Fibroblast of lung (primary cell): ENCODE measurements around the gene SUGT1. TPM values are rescaled to one million over a fixed set of nuclear protein-coding genes. Genes with fewer than 3 reads are reported as not detected.
A peak's percentile ranks its signal among the peaks of the same experiment; 100 is the strongest.

ENCODE experiments used
- DNase-seq, 2 donors: peaks; one replicate each; pipeline versions ENCODE4 v3.0.0 to v3.0.0-alpha.2; 2010; ENCODE audit warnings: low read depth in 2 of 2
- H2AFZ ChIP-seq: 2 replicates; pipeline ENCODE4 v1.5.1; 2012; ENCODE audit warnings: low read length, control low read depth, inconsistent platforms
- H3K27ac ChIP-seq: 2 replicates; pipeline ENCODE4 v1.5.1; 2011; ENCODE audit warnings: low read length, control low read depth; ENCODE audit not compliant: insufficient read depth
- H3K27me3 ChIP-seq: 2 replicates; pipeline ENCODE4 v1.5.1; 2011; ENCODE audit warnings: mild to moderate bottlenecking, low read length; ENCODE audit not compliant: control insufficient read depth, insufficient read depth
- H3K36me3 ChIP-seq: 2 replicates; pipeline ENCODE4 v1.5.1; 2011; ENCODE audit warnings: low read length; ENCODE audit not compliant: control insufficient read depth, insufficient read depth
- H3K4me1 ChIP-seq: 2 replicates; pipeline ENCODE4 v1.5.1; 2011; ENCODE audit warnings: low read length; ENCODE audit not compliant: control insufficient read depth, insufficient read depth; ENCODE audit errors: extremely low read depth
- H3K4me2 ChIP-seq: 2 replicates; pipeline ENCODE4 v1.5.1; 2011; ENCODE audit warnings: low read length, control low read depth; ENCODE audit not compliant: insufficient read depth; ENCODE audit errors: extremely low read depth
- H3K4me3 ChIP-seq, 4 experiments: fragments of 200-600 bp in 1 of 4; sonication (generic) in 1 of 4; replicated peaks in 1 of 4; 2 replicates each; pipeline ENCODE4 v1.5.1; 2011 to 2016; ENCODE audit warnings: low read length in 4 of 4, low read depth in 3 of 4, mild to moderate bottlenecking in 3 of 4, control low read depth in 2 of 4, inconsistent platforms in 1 of 4, mixed read lengths in 1 of 4; ENCODE audit not compliant: insufficient read depth in 1 of 4; ENCODE audit errors: control extremely low read depth in 1 of 4
- H3K79me2 ChIP-seq: 2 replicates; pipeline ENCODE4 v1.5.1; 2012; ENCODE audit warnings: mild to moderate bottlenecking, low read length, inconsistent platforms; ENCODE audit not compliant: control insufficient read depth, insufficient read depth
- H3K9ac ChIP-seq: 2 replicates; pipeline ENCODE4 v1.5.1; 2011; ENCODE audit warnings: mild to moderate bottlenecking, low read length, control low read depth; ENCODE audit not compliant: insufficient read depth
- H3K9me3 ChIP-seq: 2 replicates; pipeline ENCODE4 v1.5.1; 2012; ENCODE audit warnings: low read depth, low read length; ENCODE audit not compliant: control insufficient read depth, insufficient read depth
- H4K20me1 ChIP-seq: 2 replicates; pipeline ENCODE4 v1.5.1; 2011; ENCODE audit warnings: low read length; ENCODE audit not compliant: control insufficient read depth, insufficient read depth; ENCODE audit errors: extremely low read depth
- EZH2 ChIP-seq: IDR thresholded peaks from 2 replicates; pipeline ENCODE4 v1.5.1; 2012; ENCODE audit warnings: low read length, control low read depth, mild to moderate bottlenecking; ENCODE audit errors: missing control alignments
- polyA plus RNA-seq, 2 donors: library from polyadenylated mRNA; depleted of rRNA in 1 of 2; stranded (reverse) in 1 of 2; unstranded in 1 of 2; fragments of >200 nt; gene quantifications; 2 replicates each; pipeline ENCODE4 v1.2.1, GENCODE V29; 2011 to 2012; ENCODE audit warnings: missing spikeins in 1 of 2
- total RNA-seq: library from RNA; depleted of rRNA; stranded (reverse); fragments of >200 nt; gene quantifications from 2 replicates; pipeline ENCODE4 v1.2.1, GENCODE V29; 2014
- TF ChIP-seq, protein P1 (sequence below), 2 donors: IDR thresholded peaks in 1 of 2; conservative IDR thresholded peaks in 1 of 2; 1 replicate in 1 of 2; 2 replicates in 1 of 2; pipeline ENCODE4 v1.5.1; 2011 to 2012; ENCODE audit warnings: low read length in 2 of 2, control low read depth in 1 of 2, inconsistent platforms in 1 of 2, low read depth in 1 of 2, mild to moderate bottlenecking in 1 of 2

SUGT1 gene
- total and polyA plus RNA-seq, 2 donors (not counting 1 experiment from before 2014, with no cell fraction given) = 45.2 to 59.4 TPM

DNA sequence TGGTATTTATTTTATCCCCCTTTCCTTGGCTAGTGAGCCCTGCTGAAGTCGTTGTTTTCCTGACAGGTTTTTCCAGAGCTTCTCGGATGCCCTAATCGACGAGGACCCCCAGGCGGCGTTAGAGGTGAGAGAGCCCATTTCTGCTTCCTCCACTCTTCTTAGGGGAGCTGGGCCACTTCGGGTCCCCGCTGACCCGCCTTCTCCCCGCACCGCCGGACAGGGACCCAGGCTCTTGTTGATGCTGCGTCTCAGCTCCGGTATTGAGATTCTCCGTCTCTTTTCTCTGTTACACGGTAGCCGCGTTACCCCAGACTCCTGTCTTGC, 306 bp downstream of the SUGT1 start:
- Histone ChIP-seq H3K4me2 (peak overlapping the region; percentile 88), H3K27ac (peak overlapping the region; percentile 100), H3K4me3 (peak overlapping the region; percentile 93 to 99 (median 94)), H3K27me3 (no peaks in the 10 kb centered on the region), H3K79me2 (peaks cover 76% of the 10 kb centered on the region), H3K4me1 (peaks cover 3% of the 10 kb centered on the region), H2AFZ (peak overlapping the region; percentile 73), H3K9ac (peak overlapping the region; percentile 98), H3K9me3 (no peaks in the 10 kb centered on the region), H4K20me1 (no peaks in the 10 kb centered on the region), H3K36me3 (peaks cover 2% of the 10 kb centered on the region)
- TF ChIP-seq EZH2 = no peak
- TF ChIP-seq, protein P1, sequence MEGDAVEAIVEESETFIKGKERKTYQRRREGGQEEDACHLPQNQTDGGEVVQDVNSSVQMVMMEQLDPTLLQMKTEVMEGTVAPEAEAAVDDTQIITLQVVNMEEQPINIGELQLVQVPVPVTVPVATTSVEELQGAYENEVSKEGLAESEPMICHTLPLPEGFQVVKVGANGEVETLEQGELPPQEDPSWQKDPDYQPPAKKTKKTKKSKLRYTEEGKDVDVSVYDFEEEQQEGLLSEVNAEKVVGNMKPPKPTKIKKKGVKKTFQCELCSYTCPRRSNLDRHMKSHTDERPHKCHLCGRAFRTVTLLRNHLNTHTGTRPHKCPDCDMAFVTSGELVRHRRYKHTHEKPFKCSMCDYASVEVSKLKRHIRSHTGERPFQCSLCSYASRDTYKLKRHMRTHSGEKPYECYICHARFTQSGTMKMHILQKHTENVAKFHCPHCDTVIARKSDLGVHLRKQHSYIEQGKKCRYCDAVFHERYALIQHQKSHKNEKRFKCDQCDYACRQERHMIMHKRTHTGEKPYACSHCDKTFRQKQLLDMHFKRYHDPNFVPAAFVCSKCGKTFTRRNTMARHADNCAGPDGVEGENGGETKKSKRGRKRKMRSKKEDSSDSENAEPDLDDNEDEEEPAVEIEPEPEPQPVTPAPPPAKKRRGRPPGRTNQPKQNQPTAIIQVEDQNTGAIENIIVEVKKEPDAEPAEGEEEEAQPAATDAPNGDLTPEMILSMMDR (conservative IDR thresholded peaks at IDR 0.05 in 1 of 2, IDR thresholded peaks at IDR 0.05 in 1 of 2; ENCODE audit: low read depth in 1 of 2, low read length in 2 of 2) = no peak
- no peak for DNase-seq

DNA sequence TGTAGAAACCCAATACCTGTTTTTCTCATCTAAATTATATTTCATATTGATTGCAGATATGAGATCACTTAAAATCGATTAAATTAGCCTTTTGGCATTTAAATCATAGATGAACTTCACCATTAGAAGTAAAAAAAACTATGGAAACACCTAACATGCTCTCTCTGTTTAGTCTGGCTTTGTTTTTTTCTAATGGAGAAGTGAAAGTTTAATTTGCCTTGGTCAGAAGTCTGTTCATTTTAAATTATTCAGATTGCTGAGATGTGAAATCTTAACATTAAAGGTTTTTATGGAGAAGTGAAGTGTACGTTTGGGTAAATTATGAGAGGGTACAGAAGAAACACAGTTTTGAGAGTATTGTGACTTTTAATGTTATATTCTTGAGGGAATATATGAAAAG, 6.7 kb downstream of the SUGT1 start:
- no peak overlapping the region for H2AFZ ChIP-seq
- no peak for DNase-seq
- peaks cover 35% of the 10 kb centered on the region for H3K79me2 ChIP-seq
- TF ChIP-seq, protein P1 (conservative IDR thresholded peaks at IDR 0.05 in 1 of 2, IDR thresholded peaks at IDR 0.05 in 1 of 2; ENCODE audit: low read depth in 1 of 2, low read length in 2 of 2) = no peak
- no peak for TF ChIP-seq EZH2
- H3K27ac ChIP-seq = no peak overlapping the region
- no peaks in the 10 kb centered on the region for H3K27me3 ChIP-seq
- H3K9ac ChIP-seq = no peak overlapping the region
- no peak overlapping the region for H3K4me2 ChIP-seq
- H3K4me1 ChIP-seq = no peaks in the 10 kb centered on the region
- no peak overlapping the region for H3K4me3 ChIP-seq
- H3K9me3 ChIP-seq = no peaks in the 10 kb centered on the region
- no peaks in the 10 kb centered on the region for H3K36me3 ChIP-seq
- no peaks in the 10 kb centered on the region for H4K20me1 ChIP-seq

- H3K4me2 ChIP-seq = no peak overlapping the region
- H3K9me3 ChIP-seq = no peaks in the 10 kb centered on the region
- no peak overlapping the region for H3K9ac ChIP-seq
- no peaks in the 10 kb centered on the region for H3K79me2 ChIP-seq
- H3K27ac ChIP-seq = no peak overlapping the region
- TF ChIP-seq, protein P1 (conservative IDR thresholded peaks at IDR 0.05 in 1 of 2, IDR thresholded peaks at IDR 0.05 in 1 of 2; ENCODE audit: low read depth in 1 of 2, low read length in 2 of 2) = no peak
- no peak for TF ChIP-seq EZH2
- H3K4me1 ChIP-seq = no peaks in the 10 kb centered on the region
- DNase-seq = no peak
- H2AFZ ChIP-seq = no peak overlapping the region
- H3K27me3 ChIP-seq = no peaks in the 10 kb centered on the region
- H3K4me3 ChIP-seq = no peak overlapping the region
- H3K36me3 ChIP-seq = peaks cover 4% of the 10 kb centered on the region
- H4K20me1 ChIP-seq = no peaks in the 10 kb centered on the region
Observed at GRCh38 chr13:52664272-52664671, 11.6 kb downstream of the SUGT1 start.
